Smooth muscle cell (in vitro differentiated cells): ENCODE measurements around the gene CR2. TPM values are rescaled to one million over a fixed set of nuclear protein-coding genes. Genes with fewer than 3 reads are reported as not detected.

Experiments
- DNase-seq: peaks from one replicate; lab custom pipeline; 2025; ENCODE audit not compliant: unreplicated experiment; lab: John Stamatoyannopoulos, UW
- H2AFZ ChIP-seq: fragments of 200-600 bp; sonication (generic); 2 replicates; pipeline ENCODE4 v1.6.0; 2016; ENCODE audit warnings: antibody characterized with exemption, low read depth, mild to moderate bottlenecking
- H3F3A ChIP-seq: fragments of 200-600 bp; sonication (generic); 2 replicates; pipeline ENCODE4 v1.6.0; 2017; ENCODE audit warnings: antibody characterized with exemption, low read depth
- H3K27ac ChIP-seq: fragments of 200-600 bp; sonication (generic); 2 replicates; pipeline ENCODE4 v1.5.1; 2016; ENCODE audit warnings: low read depth, mild to moderate bottlenecking
- H3K27me3 ChIP-seq: fragments of 200-600 bp; sonication (generic); 2 replicates; pipeline ENCODE4 v1.6.1; 2016; ENCODE audit warnings: low read depth, mild to moderate bottlenecking
- H3K36me3 ChIP-seq: fragments of 200-600 bp; sonication (generic); 2 replicates; pipeline ENCODE4 v1.5.1; 2016; ENCODE audit warnings: low read depth
- H3K4me1 ChIP-seq: fragments of 200-600 bp; sonication (generic); 2 replicates; pipeline ENCODE4 v1.5.1; 2016; ENCODE audit warnings: low read depth
- H3K4me2 ChIP-seq: fragments of 200-600 bp; sonication (generic); 2 replicates; pipeline ENCODE4 v1.6.0; 2016; ENCODE audit warnings: mild to moderate bottlenecking
- H3K4me3 ChIP-seq: fragments of 200-600 bp; sonication (generic); 2 replicates; pipeline ENCODE4 v1.5.1; 2016; ENCODE audit warnings: mild to moderate bottlenecking
- H3K79me2 ChIP-seq: fragments of 200-600 bp; sonication (generic); 2 replicates; pipeline ENCODE4 v1.6.0; 2016; ENCODE audit warnings: low read depth, mild to moderate bottlenecking
- H3K9ac ChIP-seq: fragments of 200-600 bp; sonication (generic); 2 replicates; pipeline ENCODE4 v1.6.0; 2016; ENCODE audit warnings: low read depth
- H3K9me3 ChIP-seq: fragments of 200-600 bp; sonication (generic); replicated peaks from 2 replicates; pipeline ENCODE4 v1.5.1; 2016; ENCODE audit warnings: low read depth
- H4K20me1 ChIP-seq: fragments of 200-600 bp; sonication (generic); 2 replicates; pipeline ENCODE4 v1.6.0; 2016; ENCODE audit warnings: low read depth
- CTCF ChIP-seq: fragments of 200-600 bp; sonication (generic); IDR thresholded peaks from 2 replicates; pipeline ENCODE4 v1.5.1; 2017; ENCODE audit warnings: borderline replicate concordance, mild to moderate bottlenecking, antibody characterized with exemption; ENCODE audit not compliant: insufficient read depth, poor library complexity, severe bottlenecking
- WGBS: methylation state at CpG from one replicate; pipeline ENCODE4 v1.1.7; 2016; ENCODE audit warnings: low lambda C conversion rate; 5-methylcytosine and 5-hydroxymethylcytosine counted together
- polyA plus RNA-seq: library from polyadenylated mRNA; unstranded; fragments of >200 nt; fragmentation: Nextera tagmentation; extraction: Ambion mirVana; gene quantifications from 2 replicates; pipeline ENCODE4 v1.2.1, GENCODE V29; 2016
- total RNA-seq: library from RNA; depleted of rRNA; stranded (reverse); fragments of >200 nt; gene quantifications from 2 replicates; pipeline ENCODE4 v1.2.3, GENCODE V29; 2014

The CR2 gene
- total and polyA plus RNA-seq, 2 experiments from 2014 or later: not detected

DNA sequence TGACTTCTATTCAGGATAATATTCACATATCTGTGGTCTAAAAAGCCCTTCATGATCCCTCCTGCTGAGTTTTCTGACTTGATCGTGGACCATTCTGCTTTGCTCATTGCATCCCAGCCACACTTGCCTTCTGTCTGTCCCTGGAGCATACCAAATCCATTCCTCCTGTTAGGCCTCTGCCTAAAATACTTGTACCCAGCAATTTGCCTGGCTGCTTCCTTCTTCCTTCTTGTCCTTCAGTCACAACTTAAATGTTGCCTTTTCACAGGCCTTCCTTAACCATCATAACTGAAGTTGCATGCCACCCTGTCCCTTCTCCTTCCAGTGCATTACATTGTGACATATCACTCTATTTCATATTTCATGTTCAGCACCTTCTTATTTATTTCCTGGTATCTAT, 4.3 kb downstream of the CR2 start:
- Histone ChIP-seq H3K36me3 (no peaks in the 10 kb centered on the region), H3K4me2 (no peak overlapping the region), H3K9ac (no peak overlapping the region), H3K27me3 (peaks cover 68% of the 10 kb centered on the region), H3F3A (no peaks in the 10 kb centered on the region), H2AFZ (no peak overlapping the region), H3K4me3 (no peak overlapping the region), H3K9me3 (no peaks in the 10 kb centered on the region), H4K20me1 (no peaks in the 10 kb centered on the region), H3K27ac (no peak overlapping the region), H3K79me2 (no peaks in the 10 kb centered on the region), H3K4me1 (no peaks in the 10 kb centered on the region)
- TF ChIP-seq CTCF: no peak
- WGBS: 96% methylated on average over 1 of the region's 1 CpG
- DNase-seq: no peak

DNA sequence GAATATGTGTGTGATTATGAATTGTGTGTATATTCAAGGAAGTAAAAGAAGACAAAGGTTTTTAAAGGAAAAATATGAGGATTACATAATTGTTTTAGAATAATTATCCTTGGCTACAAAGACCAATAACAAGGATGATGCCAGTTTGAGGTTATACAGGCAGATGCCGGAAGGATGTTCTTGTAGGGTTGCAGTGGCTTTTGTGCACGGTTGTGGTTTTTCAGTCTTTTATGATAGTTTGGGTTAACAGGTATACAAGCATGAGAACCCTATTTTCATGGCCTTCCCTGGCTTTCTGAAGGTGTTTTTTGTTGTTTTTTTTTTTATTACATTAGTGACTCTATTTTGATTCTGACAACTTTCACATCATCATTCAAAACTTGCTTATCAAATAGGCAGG, 4.9 kb downstream of the CR2 start:
- DNase-seq: no peak
- 90% methylated on average over 2 of the region's 2 CpGs for WGBS
- no peaks in the 10 kb centered on the region for H4K20me1 ChIP-seq

DNA sequence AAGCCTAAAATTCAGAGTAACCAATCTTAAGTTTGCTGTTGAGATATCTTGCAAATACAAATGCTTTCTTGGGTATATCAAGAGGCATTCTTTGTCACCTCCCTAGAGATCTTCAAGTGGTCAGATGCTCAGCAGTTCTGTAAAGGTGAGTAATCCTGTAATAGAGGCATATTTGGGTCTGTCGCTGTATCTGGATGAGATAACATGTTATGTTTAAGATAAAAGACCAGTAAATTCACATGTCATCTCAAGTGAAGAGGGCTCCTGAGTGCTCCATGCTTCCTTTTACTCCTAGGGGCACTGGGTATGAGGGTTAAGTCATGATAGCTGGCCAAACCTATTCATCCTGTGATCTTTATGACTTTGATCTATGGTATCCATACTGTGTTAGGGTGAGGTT, 7.5 kb downstream of the CR2 start:
- no peaks in the 10 kb centered on the region for H3K4me1 ChIP-seq
- no peaks in the 10 kb centered on the region for H3F3A ChIP-seq
- no peak overlapping the region for H3K27ac ChIP-seq
- H3K9me3 ChIP-seq: no peaks in the 10 kb centered on the region
- no peak overlapping the region for H3K4me2 ChIP-seq
- WGBS: 80% methylated on average over 1 of the region's 1 CpG
- H4K20me1 ChIP-seq: no peaks in the 10 kb centered on the region
- H3K36me3 ChIP-seq: no peaks in the 10 kb centered on the region
- H3K79me2 ChIP-seq: no peaks in the 10 kb centered on the region
- no peak overlapping the region for H2AFZ ChIP-seq
- TF ChIP-seq CTCF: no peak
- no peak overlapping the region for H3K9ac ChIP-seq
- no peak for DNase-seq
- H3K4me3 ChIP-seq: no peak overlapping the region
- peaks cover 49% of the 10 kb centered on the region for H3K27me3 ChIP-seq

More for the DNA sequence above, 4.9 kb downstream of the CR2 start:
- no peaks in the 10 kb centered on the region for H3K9me3 ChIP-seq
- H3K27me3 ChIP-seq: peaks cover 62% of the 10 kb centered on the region
- H3F3A ChIP-seq: no peaks in the 10 kb centered on the region
- TF ChIP-seq CTCF: no peak
- H3K4me3 ChIP-seq: no peak overlapping the region
- no peak overlapping the region for H3K4me2 ChIP-seq
- H3K4me1 ChIP-seq: no peaks in the 10 kb centered on the region
- no peak overlapping the region for H3K9ac ChIP-seq
- no peak overlapping the region for H3K27ac ChIP-seq
- no peak overlapping the region for H2AFZ ChIP-seq
- no peaks in the 10 kb centered on the region for H3K36me3 ChIP-seq
- no peaks in the 10 kb centered on the region for H3K79me2 ChIP-seq

- Histone ChIP-seq H4K20me1 (no peaks in the 10 kb centered on the region), H3K27ac (no peak overlapping the region), H3K4me1 (no peaks in the 10 kb centered on the region), H3K27me3 (peaks cover 49% of the 10 kb centered on the region), H3K4me3 (no peak overlapping the region), H3K9ac (no peak overlapping the region), H3K79me2 (no peaks in the 10 kb centered on the region), H3K9me3 (no peaks in the 10 kb centered on the region), H3K4me2 (no peak overlapping the region), H3F3A (no peaks in the 10 kb centered on the region), H3K36me3 (no peaks in the 10 kb centered on the region), H2AFZ (no peak overlapping the region)
- TF ChIP-seq CTCF: no peak
- no peak for DNase-seq
Observed at GRCh38 chr1:207462535-207462934, 8.4 kb downstream of the CR2 start.
